ENCODE data around the gene COL10A1.
A peak's percentile ranks its signal among the peaks of the same experiment; 100 is the strongest.

The COL10A1 gene

GRCh38 chr6:116126032-116126431, at the start of gene COL10A1:
Gene COL10A1 (minus strand): TSS chr6:116126132. CDS start chr6:116125492, 640 bp downstream.
- FAIRE-seq = no peak

GRCh38 chr6:116175344-116175743, 49.4 kb upstream of the COL10A1 start:
- FAIRE-seq = no peak

- FAIRE-seq = no peak
Observed at GRCh38 chr6:116173928-116174327, 48.0 kb upstream of the COL10A1 start.

- no peak for FAIRE-seq
Observed at GRCh38 chr6:116170358-116171057, 44.6 kb upstream of the COL10A1 start.

- no peak for FAIRE-seq
Observed at GRCh38 chr6:116169880-116170279, 43.9 kb upstream of the COL10A1 start.

- FAIRE-seq = peak; percentile 56
Observed at GRCh38 chr6:116168148-116168547, 42.2 kb upstream of the COL10A1 start.

GRCh38 chr6:116166369-116166768, 40.4 kb upstream of the COL10A1 start:
- FAIRE-seq = no peak

- FAIRE-seq = no peak
Observed at GRCh38 chr6:116165596-116165995, 39.7 kb upstream of the COL10A1 start.

GRCh38 chr6:116159782-116160524, 34.0 kb upstream of the COL10A1 start:
- FAIRE-seq = no peak

GRCh38 chr6:116158641-116159040, 32.7 kb upstream of the COL10A1 start:
- no peak for FAIRE-seq

GRCh38 chr6:116157391-116157790, 31.5 kb upstream of the COL10A1 start:
- no peak for FAIRE-seq

GRCh38 chr6:116156405-116157326, 30.7 kb upstream of the COL10A1 start:
- no peak for FAIRE-seq

GRCh38 chr6:116154887-116155286, 29.0 kb upstream of the COL10A1 start:
- no peak for FAIRE-seq

GRCh38 chr6:116152620-116153019, 26.7 kb upstream of the COL10A1 start:
- peak; percentile 13 for FAIRE-seq

GRCh38 chr6:116145803-116146675, 20.1 kb upstream of the COL10A1 start:
- FAIRE-seq = no peak

- FAIRE-seq = no peak
Observed at GRCh38 chr6:116144605-116145004, 18.7 kb upstream of the COL10A1 start.

GRCh38 chr6:116139917-116140316, 14.0 kb upstream of the COL10A1 start:
- no peak for FAIRE-seq

GRCh38 chr6:116136933-116137340, 11.0 kb upstream of the COL10A1 start:
- FAIRE-seq = no peak

GRCh38 chr6:116136373-116136772, 10.4 kb upstream of the COL10A1 start:
- no peak for FAIRE-seq

- FAIRE-seq = no peak
Observed at GRCh38 chr6:116133453-116133852, 7.5 kb upstream of the COL10A1 start.

- no peak for FAIRE-seq
Observed at GRCh38 chr6:116127771-116128493, 2.0 kb upstream of the COL10A1 start.

- FAIRE-seq = no peak
Observed at GRCh38 chr6:116120430-116120829, 5.5 kb downstream of the COL10A1 start.

All from islet of Langerhans (tissue), 1 donor.